Endodermal cell (in vitro differentiated cells): ENCODE results near the gene MASP2. TPM values are rescaled to one million over a fixed set of nuclear protein-coding genes. Genes with fewer than 3 reads are reported as not detected.
"Not testable (repeated sequence)": the region's sequence is repeated elsewhere in the genome, so short reads cannot be mapped to it uniquely, and the experiment has no call there.

Experiments used
- DNase-seq: peaks from one replicate; pipeline ENCODE4 v3.0.0-alpha.2; 2017
- H3K27ac ChIP-seq: 2 replicates; pipeline ENCODE4 v1.5.1; 2013; ENCODE audit warnings: mild to moderate bottlenecking, low read depth, low read length, moderate library complexity
- H3K27me3 ChIP-seq: 2 replicates; pipeline ENCODE4 v1.6.1; 2013; ENCODE audit warnings: mild to moderate bottlenecking, low read length, moderate library complexity; ENCODE audit not compliant: insufficient read depth, control insufficient read depth, poor library complexity, severe bottlenecking
- H3K36me3 ChIP-seq: 2 replicates; pipeline ENCODE4 v1.7.0; 2013; ENCODE audit warnings: mild to moderate bottlenecking, low read length, moderate library complexity; ENCODE audit not compliant: control insufficient read depth, insufficient read depth
- H3K4me1 ChIP-seq: one replicate; pipeline ENCODE4 v1.7.0; 2013; ENCODE audit warnings: low read length; ENCODE audit not compliant: control insufficient read depth, insufficient read depth
- H3K4me3 ChIP-seq: 2 replicates; pipeline ENCODE4 v1.5.1; 2013; ENCODE audit warnings: mild to moderate bottlenecking, low read length, moderate library complexity
- H3K9ac ChIP-seq: 2 replicates; pipeline ENCODE4 v1.6.1; 2013; ENCODE audit warnings: mild to moderate bottlenecking, low read length, moderate library complexity; ENCODE audit not compliant: poor library complexity, severe bottlenecking; ENCODE audit errors: extremely low read depth
- H3K9me3 ChIP-seq: 2 replicates; pipeline ENCODE4 v1.6.1; 2013; ENCODE audit warnings: mild to moderate bottlenecking, low read length, moderate library complexity; ENCODE audit not compliant: control insufficient read depth
- H3K27ac Mint-ChIP-seq: 2 replicates; pipeline ENCODE4 v1.8.0; 2020; ENCODE audit warnings: mixed read lengths
- H3K27me3 Mint-ChIP-seq: 2 replicates; pipeline ENCODE4 v1.8.0; 2021; ENCODE audit warnings: mild to moderate bottlenecking, mixed read lengths; ENCODE audit not compliant: insufficient read depth
- H3K36me3 Mint-ChIP-seq: 2 replicates; pipeline ENCODE4 v1.8.0; 2020; ENCODE audit warnings: low read depth, mixed read lengths
- H3K4me1 Mint-ChIP-seq: 2 replicates; pipeline ENCODE4 v1.8.0; 2020; ENCODE audit warnings: mixed read lengths
- H3K4me3 Mint-ChIP-seq: 2 replicates; pipeline ENCODE4 v1.8.0; 2020; ENCODE audit warnings: mild to moderate bottlenecking, moderate library complexity, mixed read lengths
- H3K9me3 Mint-ChIP-seq: 2 replicates; pipeline ENCODE4 v1.8.0; 2020; ENCODE audit warnings: mild to moderate bottlenecking, mixed read lengths
- CTCF ChIP-seq: fragments of 200-600 bp; sonication (generic); conservative IDR thresholded peaks from 2 replicates; pipeline ENCODE4 v1.5.0; 2021; ENCODE audit warnings: antibody characterized with exemption, mild to moderate bottlenecking
- WGBS, 2 experiments: methylation state at CpG; one replicate each; pipeline versions ENCODE4 v1.1.5 to v1.1.7; 2013; ENCODE audit warnings: missing lambda C conversion rate in 2 of 2, mixed read lengths in 1 of 2; ENCODE audit not compliant: insufficient coverage in 1 of 2, insufficient read length in 1 of 2; 5-methylcytosine and 5-hydroxymethylcytosine counted together
- total RNA-seq, 2 donors: library from RNA; stranded (reverse); fragmentation: NEBNext Ultra II Directional in 1 of 2; extraction: Animal tissue kit (Norgen Biotek cat#: 25700) in 1 of 2; gene quantifications; 2 replicates in 1 of 2; 3 replicates in 1 of 2; pipeline ENCODE4 v1.2.1, GENCODE V29; 2021

The MASP2 gene
- total RNA-seq, 2 donors from 2014 or later = 0.51 TPM; not detected in 1

GRCh38 chr1:11041048-11041447 lies 6.0 kb downstream of the MASP2 start:
- Mint-ChIP-seq H3K4me1 (peaks cover 2% of the 10 kb centered on the region), H3K36me3 (no peaks in the 10 kb centered on the region), H3K27ac (no peak overlapping the region), H3K9me3 (no peaks in the 10 kb centered on the region), H3K27me3 (no peaks in the 10 kb centered on the region), H3K4me3 (no peak overlapping the region)
- Histone ChIP-seq H3K4me1 (no peaks in the 10 kb centered on the region), H3K27me3 (peaks cover 15% of the 10 kb centered on the region), H3K4me3 (no peak overlapping the region), H3K9me3 (no peaks in the 10 kb centered on the region), H3K27ac (no peak overlapping the region), H3K9ac (no peak overlapping the region), H3K36me3 (no peaks in the 10 kb centered on the region)
- DNase-seq = no peak
- no peak for TF ChIP-seq CTCF

GRCh38 chr1:11040105-11040429 lies 7.0 kb downstream of the MASP2 start:
- H3K27ac Mint-ChIP-seq, H3K27ac ChIP-seq, H3K9ac ChIP-seq, H3K4me3 ChIP-seq, H3K4me3 Mint-ChIP-seq, DNase-seq, H3K4me1 Mint-ChIP-seq, H3K4me1 ChIP-seq, H3K36me3 Mint-ChIP-seq, H3K27me3 Mint-ChIP-seq, H3K9me3 Mint-ChIP-seq, H3K9me3 ChIP-seq, H3K36me3 ChIP-seq: not testable (repeated sequence)
- 89 to 94% methylated on average over 7 of the region's 7 CpGs for WGBS, 2 experiments
- H3K27me3 ChIP-seq = peaks cover 15% of the 10 kb centered on the region

- H3K27ac ChIP-seq = no peak overlapping the region
- WGBS, 2 experiments = 60 to 78% methylated on average over 2 of the region's 2 CpGs
- no peak for TF ChIP-seq CTCF
- H3K4me1 ChIP-seq = no peaks in the 10 kb centered on the region
- no peak for DNase-seq
- no peak overlapping the region for H3K4me3 Mint-ChIP-seq
- no peaks in the 10 kb centered on the region for H3K4me1 Mint-ChIP-seq
- H3K36me3 ChIP-seq = no peaks in the 10 kb centered on the region
- no peak overlapping the region for H3K27ac Mint-ChIP-seq
- no peak overlapping the region for H3K4me3 ChIP-seq
- H3K9me3 Mint-ChIP-seq = no peaks in the 10 kb centered on the region
- peaks cover 15% of the 10 kb centered on the region for H3K27me3 ChIP-seq
- no peaks in the 10 kb centered on the region for H3K36me3 Mint-ChIP-seq
- no peak overlapping the region for H3K9ac ChIP-seq
- no peaks in the 10 kb centered on the region for H3K9me3 ChIP-seq
- H3K27me3 Mint-ChIP-seq = no peaks in the 10 kb centered on the region
These were observed 7.5 kb downstream of the MASP2 start for GRCh38 chr1:11039351-11040104.

- H3K36me3 Mint-ChIP-seq = no peaks in the 10 kb centered on the region
- H3K9me3 Mint-ChIP-seq = no peaks in the 10 kb centered on the region
- Histone ChIP-seq H3K4me3 (no peak overlapping the region), H3K9ac (no peak overlapping the region), H3K4me1 (no peaks in the 10 kb centered on the region), H3K27ac (no peak overlapping the region), H3K27me3 (peaks cover 15% of the 10 kb centered on the region), H3K9me3 (no peaks in the 10 kb centered on the region), H3K36me3 (no peaks in the 10 kb centered on the region)
- no peaks in the 10 kb centered on the region for H3K27me3 Mint-ChIP-seq
- no peak overlapping the region for H3K27ac Mint-ChIP-seq
- peak; percentile 94 for DNase-seq
- 0 to 12% methylated on average over 4 to 8 of the region's 8 CpGs for WGBS, 2 experiments
- H3K4me1 Mint-ChIP-seq = no peaks in the 10 kb centered on the region
- H3K4me3 Mint-ChIP-seq = no peak overlapping the region
- TF ChIP-seq CTCF = peak; percentile 98
These were observed 9.3 kb downstream of the MASP2 start for GRCh38 chr1:11037740-11038182.

GRCh38 chr1:11037019-11037739 lies 9.9 kb downstream of the MASP2 start:
- peaks cover 15% of the 10 kb centered on the region for H3K27me3 ChIP-seq
- H3K27ac Mint-ChIP-seq, H3K36me3 Mint-ChIP-seq, H3K36me3 ChIP-seq, H3K9ac ChIP-seq, H3K4me1 ChIP-seq, H3K9me3 Mint-ChIP-seq, H3K9me3 ChIP-seq, H3K4me1 Mint-ChIP-seq, H3K27ac ChIP-seq, H3K4me3 Mint-ChIP-seq, H3K4me3 ChIP-seq, DNase-seq, H3K27me3 Mint-ChIP-seq: not testable (repeated sequence)
- WGBS, 2 experiments = 48 to 71% methylated on average over 9 to 17 of the region's 18 CpGs
